Hepatocyte (in vitro differentiated cells): ENCODE measurements around the gene ZFP91. TPM values are rescaled to one million over a fixed set of nuclear protein-coding genes. Genes with fewer than 3 reads are reported as not detected.

ENCODE experiments used
- DNase-seq: peaks from one replicate; pipeline ENCODE4 v3.0.0-alpha.2; 2016; ENCODE audit warnings: low spot score
- H2AFZ ChIP-seq: fragments of 200-600 bp; sonication (generic); 2 replicates; pipeline ENCODE4 v1.6.0; 2016; ENCODE audit warnings: antibody characterized with exemption, mild to moderate bottlenecking
- H3K27ac ChIP-seq: fragments of 200-600 bp; sonication (generic); 2 replicates; pipeline ENCODE4 v1.5.1; 2016; ENCODE audit warnings: mild to moderate bottlenecking
- H3K27me3 ChIP-seq: fragments of 200-600 bp; sonication (generic); 2 replicates; pipeline ENCODE4 v1.6.1; 2016
- H3K36me3 ChIP-seq: fragments of 200-600 bp; sonication (generic); replicated peaks from 2 replicates; pipeline ENCODE4 v1.5.1; 2016; ENCODE audit warnings: low read depth; ENCODE audit not compliant: insufficient read depth
- H3K4me1 ChIP-seq: fragments of 200-600 bp; sonication (generic); 2 replicates; pipeline ENCODE4 v1.5.1; 2016; ENCODE audit warnings: mild to moderate bottlenecking, moderate library complexity; ENCODE audit not compliant: insufficient read depth
- H3K4me2 ChIP-seq: fragments of 200-600 bp; sonication (generic); 2 replicates; pipeline ENCODE4 v1.6.0; 2016
- H3K4me3 ChIP-seq: fragments of 200-600 bp; sonication (generic); 2 replicates; pipeline ENCODE4 v1.5.1; 2016; ENCODE audit warnings: mild to moderate bottlenecking
- H3K79me2 ChIP-seq: fragments of 200-600 bp; sonication (generic); 2 replicates; pipeline ENCODE4 v1.6.0; 2017; ENCODE audit warnings: mild to moderate bottlenecking
- H3K9me2 ChIP-seq: fragments of 200-600 bp; sonication (generic); replicated peaks from 2 replicates; pipeline ENCODE4 v1.6.0; 2017; ENCODE audit warnings: mild to moderate bottlenecking; ENCODE audit not compliant: insufficient read depth
- H3K9me3 ChIP-seq: fragments of 200-600 bp; sonication (generic); 2 replicates; pipeline ENCODE4 v1.5.1; 2016; ENCODE audit warnings: low read depth, mild to moderate bottlenecking
- H4K20me1 ChIP-seq: fragments of 200-600 bp; sonication (generic); 2 replicates; pipeline ENCODE4 v1.6.0; 2016; ENCODE audit warnings: mild to moderate bottlenecking; ENCODE audit not compliant: insufficient read depth, poor library complexity, severe bottlenecking
- EZH2 ChIP-seq: fragments of 200-600 bp; sonication (generic); IDR thresholded peaks from 2 replicates; pipeline ENCODE4 v1.6.1; 2016; ENCODE audit warnings: antibody characterized with exemption, mild to moderate bottlenecking, borderline replicate concordance
- EZH2phosphoT487 ChIP-seq: fragments of 200-600 bp; sonication (generic); IDR thresholded peaks from one replicate; pipeline ENCODE4 v1.6.1; 2018; ENCODE audit warnings: antibody characterized with exemption, mild to moderate bottlenecking, low read depth, moderate library complexity; ENCODE audit not compliant: unreplicated experiment, severe bottlenecking
- WGBS: methylation state at CpG from one replicate; pipeline ENCODE4 v1.1.6; 2016; ENCODE audit warnings: low lambda C conversion rate; ENCODE audit errors: missing lambda C conversion rate; 5-methylcytosine and 5-hydroxymethylcytosine counted together
- polyA plus RNA-seq: library from polyadenylated mRNA; unstranded; fragments of >200 nt; fragmentation: Nextera tagmentation; extraction: Ambion mirVana; gene quantifications from 2 replicates; pipeline ENCODE4 v1.2.1, GENCODE V29; 2016
- total RNA-seq: library from RNA; depleted of rRNA; stranded (reverse); fragments of >200 nt; gene quantifications from 2 replicates; pipeline ENCODE4 v1.2.3, GENCODE V29; 2014
- TF ChIP-seq, protein P1 (sequence below): fragments of 200-600 bp; sonication (generic); IDR thresholded peaks from 2 replicates; pipeline ENCODE4 v1.5.1; 2016; ENCODE audit warnings: antibody characterized with exemption, mild to moderate bottlenecking; ENCODE audit not compliant: poor library complexity

The ZFP91 gene, protein sequence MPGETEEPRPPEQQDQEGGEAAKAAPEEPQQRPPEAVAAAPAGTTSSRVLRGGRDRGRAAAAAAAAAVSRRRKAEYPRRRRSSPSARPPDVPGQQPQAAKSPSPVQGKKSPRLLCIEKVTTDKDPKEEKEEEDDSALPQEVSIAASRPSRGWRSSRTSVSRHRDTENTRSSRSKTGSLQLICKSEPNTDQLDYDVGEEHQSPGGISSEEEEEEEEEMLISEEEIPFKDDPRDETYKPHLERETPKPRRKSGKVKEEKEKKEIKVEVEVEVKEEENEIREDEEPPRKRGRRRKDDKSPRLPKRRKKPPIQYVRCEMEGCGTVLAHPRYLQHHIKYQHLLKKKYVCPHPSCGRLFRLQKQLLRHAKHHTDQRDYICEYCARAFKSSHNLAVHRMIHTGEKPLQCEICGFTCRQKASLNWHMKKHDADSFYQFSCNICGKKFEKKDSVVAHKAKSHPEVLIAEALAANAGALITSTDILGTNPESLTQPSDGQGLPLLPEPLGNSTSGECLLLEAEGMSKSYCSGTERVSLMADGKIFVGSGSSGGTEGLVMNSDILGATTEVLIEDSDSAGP
- total RNA-seq (42.0 and 45.9 TPM in 2 replicates), polyA plus RNA-seq (13.7 and 15.4 TPM in 2 replicates)

DNA sequence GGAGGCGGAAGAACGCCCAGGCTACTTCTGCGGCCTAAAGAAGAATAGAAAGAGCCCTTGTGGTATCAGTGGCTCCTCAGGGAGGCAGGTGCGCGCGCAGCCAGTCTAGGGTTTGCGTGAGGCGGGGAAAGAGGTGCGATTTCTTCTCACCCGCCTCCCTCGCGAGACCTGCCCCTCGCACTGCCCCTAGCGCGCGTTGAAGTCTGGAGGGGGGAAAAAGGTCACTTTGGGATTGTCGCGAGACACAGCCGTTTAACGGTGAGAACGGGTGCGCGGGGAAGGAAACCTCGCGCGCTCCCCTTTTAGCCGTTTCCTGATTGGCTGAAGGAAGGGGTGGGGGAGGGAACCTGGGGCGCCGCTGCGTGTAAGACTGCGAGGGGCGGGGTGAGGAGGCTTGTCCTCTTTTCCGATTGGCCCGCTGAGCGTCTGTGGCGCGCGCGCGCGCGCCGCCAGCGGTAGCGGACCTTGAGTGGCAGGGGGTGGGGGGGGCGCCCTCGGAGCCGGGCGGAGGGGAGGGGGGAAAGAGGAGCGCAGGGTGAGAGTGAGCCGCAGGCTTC is at the start of gene ZFP91:
ZFP91 (plus strand) TSS at position 429 of the 557 bp plus-strand sequence. CDS start 219 bp downstream, outside the sequence.
- H3K9me3 ChIP-seq: no peaks in the 10 kb centered on the region
- WGBS: 1% methylated on average over 30 of the region's 51 CpGs
- no peaks in the 10 kb centered on the region for H3K36me3 ChIP-seq
- no peaks in the 10 kb centered on the region for H3K27me3 ChIP-seq
- H4K20me1 ChIP-seq: peaks cover 10% of the 10 kb centered on the region
- TF ChIP-seq EZH2: no peak
- TF ChIP-seq, protein P1, sequence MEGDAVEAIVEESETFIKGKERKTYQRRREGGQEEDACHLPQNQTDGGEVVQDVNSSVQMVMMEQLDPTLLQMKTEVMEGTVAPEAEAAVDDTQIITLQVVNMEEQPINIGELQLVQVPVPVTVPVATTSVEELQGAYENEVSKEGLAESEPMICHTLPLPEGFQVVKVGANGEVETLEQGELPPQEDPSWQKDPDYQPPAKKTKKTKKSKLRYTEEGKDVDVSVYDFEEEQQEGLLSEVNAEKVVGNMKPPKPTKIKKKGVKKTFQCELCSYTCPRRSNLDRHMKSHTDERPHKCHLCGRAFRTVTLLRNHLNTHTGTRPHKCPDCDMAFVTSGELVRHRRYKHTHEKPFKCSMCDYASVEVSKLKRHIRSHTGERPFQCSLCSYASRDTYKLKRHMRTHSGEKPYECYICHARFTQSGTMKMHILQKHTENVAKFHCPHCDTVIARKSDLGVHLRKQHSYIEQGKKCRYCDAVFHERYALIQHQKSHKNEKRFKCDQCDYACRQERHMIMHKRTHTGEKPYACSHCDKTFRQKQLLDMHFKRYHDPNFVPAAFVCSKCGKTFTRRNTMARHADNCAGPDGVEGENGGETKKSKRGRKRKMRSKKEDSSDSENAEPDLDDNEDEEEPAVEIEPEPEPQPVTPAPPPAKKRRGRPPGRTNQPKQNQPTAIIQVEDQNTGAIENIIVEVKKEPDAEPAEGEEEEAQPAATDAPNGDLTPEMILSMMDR: no peak
- no peak for TF ChIP-seq EZH2phosphoT487
- H3K4me1 ChIP-seq: peaks cover 23% of the 10 kb centered on the region
- H3K4me3 ChIP-seq: peak within 1 kb of the TSS; percentile 87
- peak within 1 kb of the TSS; percentile 76 for H2AFZ ChIP-seq
- peak within 1 kb of the TSS; percentile 99 for H3K27ac ChIP-seq
- H3K9me2 ChIP-seq: no peaks in the 10 kb centered on the region
- peaks cover 52% of the 10 kb centered on the region for H3K79me2 ChIP-seq
- H3K4me2 ChIP-seq: peak within 1 kb of the TSS; percentile 88
- DNase-seq: peak; percentile 100

DNA sequence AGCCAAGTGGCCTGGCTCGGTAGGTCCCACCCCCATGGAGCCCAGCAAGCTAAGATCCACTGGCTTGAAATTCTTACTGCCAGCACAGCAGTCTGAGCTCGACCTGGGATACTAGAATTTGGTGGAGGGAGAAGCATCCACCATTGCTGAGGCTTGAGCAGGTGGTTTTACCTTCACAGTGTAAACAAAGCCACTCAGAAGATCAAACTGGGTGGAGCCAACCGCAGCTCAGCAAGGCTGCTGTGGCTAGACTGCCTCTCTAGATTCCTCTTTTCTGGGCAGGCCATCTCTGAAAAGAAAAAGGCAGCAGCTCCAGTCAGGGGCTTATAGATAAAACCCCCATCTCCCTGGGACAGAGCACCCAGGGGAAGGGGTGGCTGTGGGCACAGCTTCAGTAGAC is 48.6 kb upstream of the ZFP91 start:
- TF ChIP-seq EZH2phosphoT487: no peak
- TF ChIP-seq, protein P1: no peak
- no peak for TF ChIP-seq EZH2

DNA sequence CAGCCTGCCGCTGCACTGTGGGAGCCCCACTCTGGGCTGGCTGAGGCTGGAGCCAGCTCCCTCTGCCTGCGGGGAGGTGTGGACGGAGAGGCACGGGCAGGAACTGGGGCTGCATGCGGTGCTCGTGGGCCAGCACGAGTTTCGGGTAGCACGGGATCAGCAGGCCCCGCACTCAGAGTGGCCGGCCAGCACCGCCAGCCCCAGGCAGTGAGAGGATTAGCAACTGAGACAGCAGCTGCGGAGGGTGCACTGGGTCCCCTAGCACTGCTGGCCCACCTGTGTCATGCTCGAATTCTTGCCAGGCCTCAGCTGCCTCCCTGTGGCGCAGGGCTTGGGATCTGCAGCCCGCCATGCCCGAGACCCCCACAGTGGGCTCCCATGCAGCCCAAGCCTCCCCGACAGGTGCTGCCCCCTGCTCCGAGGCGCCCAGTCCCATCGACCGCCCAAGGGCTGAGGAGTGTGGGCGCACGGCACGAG is 47.0 kb upstream of the ZFP91 start:
- no peaks in the 10 kb centered on the region for H3K27me3 ChIP-seq
- H3K27ac ChIP-seq: no peak overlapping the region
- no peaks in the 10 kb centered on the region for H3K36me3 ChIP-seq
- no peak for DNase-seq
- no peaks in the 10 kb centered on the region for H3K9me2 ChIP-seq
- H3K4me2 ChIP-seq: no peak overlapping the region
- 99% methylated on average over 20 of the region's 25 CpGs for WGBS
- no peaks in the 10 kb centered on the region for H3K9me3 ChIP-seq
- H3K4me1 ChIP-seq: no peaks in the 10 kb centered on the region
- no peak overlapping the region for H2AFZ ChIP-seq
- no peak overlapping the region for H3K4me3 ChIP-seq
- H4K20me1 ChIP-seq: no peaks in the 10 kb centered on the region
- no peak for TF ChIP-seq EZH2
- TF ChIP-seq, protein P1: no peak
- TF ChIP-seq EZH2phosphoT487: no peak
- no peaks in the 10 kb centered on the region for H3K79me2 ChIP-seq

More for the DNA sequence above, 48.6 kb upstream of the ZFP91 start:
- H3K9me2 ChIP-seq: no peaks in the 10 kb centered on the region
- WGBS: 94% methylated on average over 3 of the region's 3 CpGs
- H3K9me3 ChIP-seq: no peaks in the 10 kb centered on the region
- no peaks in the 10 kb centered on the region for H3K36me3 ChIP-seq
- no peak overlapping the region for H3K27ac ChIP-seq
- no peak overlapping the region for H3K4me3 ChIP-seq
- H4K20me1 ChIP-seq: no peaks in the 10 kb centered on the region
- H2AFZ ChIP-seq: no peak overlapping the region
- no peaks in the 10 kb centered on the region for H3K79me2 ChIP-seq
- H3K4me1 ChIP-seq: no peaks in the 10 kb centered on the region
- DNase-seq: no peak
- no peak overlapping the region for H3K4me2 ChIP-seq
- H3K27me3 ChIP-seq: no peaks in the 10 kb centered on the region
